GM19438 (cell line): ENCODE measurements around the gene UBAC2.
A peak's percentile ranks its signal among the peaks of the same experiment; 100 is the strongest.
"Not testable (repeated sequence)": the region's sequence is repeated elsewhere in the genome, so short reads cannot be mapped to it uniquely, and the experiment has no call there.

Experiments
- ATAC-seq: cut with Tn5 transposase; IDR thresholded peaks from one replicate; pipeline ENCODE4 v1.9.1; 2021; ENCODE audit warnings: low read depth; ENCODE audit not compliant: unreplicated experiment

The UBAC2 gene

GRCh38 chr13:99385940-99386339 lies 185.3 kb downstream of the UBAC2 start:
- no peak for ATAC-seq

DNA sequence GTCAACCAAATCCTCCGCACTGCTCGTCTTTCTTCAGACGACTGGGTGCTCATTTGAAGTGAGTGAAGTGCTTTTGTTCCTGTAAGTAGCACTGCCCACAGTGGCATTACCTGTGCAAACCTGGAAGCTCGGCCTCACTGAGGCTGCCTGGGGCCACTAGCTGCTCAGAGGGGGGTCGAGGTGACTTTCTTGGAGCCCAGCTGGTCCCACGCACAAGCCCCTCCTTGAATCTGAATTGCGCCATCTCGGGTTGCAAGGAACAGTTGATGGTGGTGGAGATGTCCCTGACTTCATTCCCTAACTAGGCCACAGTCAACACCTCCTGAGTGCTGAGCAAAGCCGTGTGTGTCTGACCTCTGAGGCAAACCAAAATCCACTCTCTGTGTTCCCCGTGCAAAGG lies 185.8 kb downstream of the UBAC2 start:
- no peak for ATAC-seq

DNA sequence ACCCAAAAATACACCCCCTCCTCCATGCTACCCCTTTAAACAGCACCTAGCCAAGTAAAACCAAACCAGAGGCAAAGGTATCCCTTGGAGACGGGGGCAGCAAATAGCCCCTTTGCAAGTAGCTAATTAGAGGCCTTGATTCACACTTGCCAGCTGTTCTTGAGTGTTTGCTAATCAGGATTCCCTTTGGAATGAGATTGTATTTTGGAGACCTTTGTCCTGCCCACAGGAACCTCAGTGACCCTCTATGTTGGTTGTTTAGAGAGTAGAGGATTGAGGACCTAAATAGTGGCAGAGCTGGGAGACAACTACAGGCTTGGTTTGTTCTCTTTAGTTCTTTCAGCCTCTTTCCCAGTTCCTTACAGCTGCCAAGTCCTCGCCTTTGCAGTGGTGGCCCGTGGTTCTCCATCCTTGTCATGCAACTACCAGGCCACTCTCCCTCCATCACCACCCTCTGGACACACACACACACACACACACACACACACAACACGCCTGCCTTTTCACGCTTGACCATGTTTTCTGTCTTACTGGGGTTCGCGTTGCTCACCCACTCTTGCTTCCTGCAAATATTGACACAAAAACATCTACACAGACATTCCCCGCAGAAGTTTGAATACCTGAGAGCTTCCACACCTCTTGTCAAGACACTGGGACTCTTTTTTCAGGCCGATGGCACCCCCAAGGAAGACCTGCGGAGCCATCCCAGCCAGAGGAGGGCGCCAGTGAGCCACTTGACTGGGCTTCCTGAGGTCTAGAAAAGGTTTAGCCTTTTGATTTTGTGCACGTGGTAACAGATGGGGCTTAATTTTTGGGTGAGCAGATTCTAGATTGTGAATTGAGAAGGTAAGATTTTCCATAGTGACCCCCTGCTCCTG lies 186.5 kb downstream of the UBAC2 start:
- peak; percentile 61 for ATAC-seq

DNA sequence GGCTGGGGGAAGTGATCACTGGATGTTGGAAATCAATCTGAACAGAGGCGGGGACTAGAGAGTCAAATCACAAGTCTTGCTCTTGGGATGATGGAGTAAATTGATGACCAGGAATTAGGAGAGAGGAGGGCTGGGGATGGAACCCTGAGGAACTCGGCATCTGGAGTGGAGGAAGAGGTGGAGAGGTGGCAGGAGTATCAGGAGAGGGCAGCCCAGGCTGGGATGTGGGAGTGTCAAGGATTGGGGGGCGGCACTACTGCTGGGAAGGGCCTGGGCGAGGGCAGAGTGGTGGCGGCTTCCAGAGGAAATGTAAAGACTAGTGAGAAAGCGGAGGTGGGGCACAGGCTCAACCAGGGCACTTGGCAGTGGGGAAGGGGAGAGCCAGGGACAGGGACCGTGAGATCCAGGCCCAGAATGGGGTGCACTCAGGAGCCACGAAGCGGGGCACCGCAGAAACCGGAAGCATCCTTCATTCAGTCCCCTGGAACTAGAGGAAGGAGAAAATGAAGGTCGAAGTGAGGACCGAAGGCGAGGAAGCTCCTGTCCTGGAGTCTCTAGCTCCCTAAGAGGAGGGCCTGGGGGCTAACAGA lies 187.8 kb downstream of the UBAC2 start:
- no peak for ATAC-seq

- ATAC-seq: not testable (repeated sequence)
These were observed 188.4 kb downstream of the UBAC2 start for GRCh38 chr13:99389094-99389493.

GRCh38 chr13:99389520-99390304 lies 189.1 kb downstream of the UBAC2 start:
- no peak for ATAC-seq

GRCh38 chr13:99390601-99391000 lies 189.9 kb downstream of the UBAC2 start:
- no peak for ATAC-seq

GRCh38 chr13:99391781-99392469 lies 191.3 kb downstream of the UBAC2 start:
- no peak for ATAC-seq

GRCh38 chr13:99392470-99393135 lies 191.9 kb downstream of the UBAC2 start:
- ATAC-seq: no peak

DNA sequence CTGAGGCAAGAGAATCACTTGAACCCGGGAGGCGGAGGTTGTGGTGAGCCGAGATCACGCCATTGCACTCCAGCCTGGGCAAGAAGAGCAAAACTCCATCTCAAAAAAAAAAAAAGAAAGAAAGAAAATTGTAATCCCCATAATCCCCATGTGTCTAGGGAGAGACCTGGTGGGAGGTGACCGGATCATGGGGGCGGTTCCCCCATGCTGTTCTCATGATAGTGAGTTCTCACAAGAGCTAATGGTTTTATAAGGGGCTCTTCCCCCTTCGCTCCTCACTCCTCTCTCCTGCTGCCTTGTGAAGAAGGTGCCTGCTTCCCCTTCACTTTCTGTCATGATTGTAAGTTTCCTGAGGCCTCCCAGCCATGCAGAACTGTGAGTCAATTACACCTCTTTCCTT lies 192.7 kb downstream of the UBAC2 start:
- ATAC-seq: not testable (repeated sequence)

DNA sequence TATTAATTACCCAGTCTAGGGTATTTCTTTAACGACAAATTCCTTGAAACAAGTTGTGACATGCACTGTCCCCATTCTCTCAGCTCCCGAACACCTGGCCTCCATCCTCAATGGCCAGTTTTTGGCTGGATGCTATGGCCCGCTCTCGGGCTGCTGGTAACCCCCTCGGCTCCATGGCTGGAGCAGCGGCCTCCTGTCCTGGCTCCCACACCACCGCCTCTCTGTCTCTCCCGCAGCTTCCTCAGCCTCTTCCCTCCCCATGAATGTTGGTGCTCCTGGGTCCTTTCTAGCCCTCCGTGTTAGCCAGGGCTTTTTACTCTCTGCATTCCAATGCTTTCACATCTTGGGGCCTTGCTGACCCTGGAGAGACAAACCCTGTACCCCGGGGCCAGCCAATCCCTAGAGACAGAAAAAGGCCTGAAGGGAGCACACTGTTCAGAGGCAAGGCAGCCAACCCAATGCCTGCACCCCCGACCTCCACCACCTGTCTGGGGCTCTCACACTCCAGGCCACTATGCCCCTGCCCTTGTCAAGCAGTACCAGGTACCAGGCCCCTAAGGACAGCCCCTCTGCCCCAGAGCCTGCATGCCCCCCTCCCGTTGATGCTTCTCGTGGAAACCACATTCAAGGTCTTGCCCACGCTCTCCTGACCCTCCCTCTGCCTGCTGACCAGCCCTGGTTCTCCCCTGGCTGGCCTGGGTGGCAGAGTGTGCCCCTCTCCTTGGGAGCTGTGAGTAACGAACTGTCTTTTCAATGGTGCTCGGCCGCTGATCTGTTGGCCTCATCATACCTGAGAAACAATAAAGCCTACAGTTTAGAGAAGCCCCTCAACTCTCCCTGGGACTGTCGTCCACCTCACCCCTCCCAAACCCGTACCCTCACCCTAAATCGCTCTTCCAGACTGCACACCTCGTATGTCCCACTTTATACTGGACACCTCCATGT lies 193.4 kb downstream of the UBAC2 start:
- ATAC-seq: no peak

DNA sequence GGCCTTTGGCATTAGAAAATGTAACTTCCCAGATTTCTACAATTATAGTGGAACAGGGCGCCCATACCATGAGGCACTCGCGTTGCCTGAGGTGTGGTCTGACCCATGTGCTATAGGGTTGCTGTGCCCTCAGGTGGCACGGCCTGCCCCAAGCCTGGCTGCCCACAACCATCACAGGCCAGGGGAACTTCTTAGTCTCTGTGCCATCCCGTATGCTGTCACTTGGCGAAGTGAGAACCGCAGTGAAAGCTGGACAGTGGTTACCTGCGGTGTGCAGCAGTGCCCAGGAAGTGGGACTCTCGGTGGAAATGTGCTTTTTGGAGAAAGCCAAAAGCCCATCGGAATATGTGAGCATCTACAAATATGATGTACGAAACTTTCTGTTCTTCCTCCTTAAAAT lies 194.8 kb downstream of the UBAC2 start:
- ATAC-seq: no peak

- ATAC-seq: no peak
These were observed 195.8 kb downstream of the UBAC2 start for GRCh38 chr13:99396446-99396845.

- ATAC-seq: no peak
These were observed 197.4 kb downstream of the UBAC2 start for GRCh38 chr13:99398071-99398470.

GRCh38 chr13:99398916-99399622 lies 198.4 kb downstream of the UBAC2 start:
- no peak for ATAC-seq

GRCh38 chr13:99399623-99399974 lies 198.9 kb downstream of the UBAC2 start:
- ATAC-seq: no peak

GRCh38 chr13:99403458-99403971 lies 202.9 kb downstream of the UBAC2 start:
- no peak for ATAC-seq

GRCh38 chr13:99404005-99404755 lies 203.5 kb downstream of the UBAC2 start:
- no peak for ATAC-seq
